ENCODE results near the gene ZMYND11. TPM values are rescaled to one million over a fixed set of nuclear protein-coding genes. Genes with fewer than 3 reads are reported as not detected.

The ZMYND11 gene
- total RNA-seq, 1 experiment from 2014 or later = 101 TPM

- H3K27me3 Mint-ChIP-seq (ENCODE audit: insufficient read depth, unreplicated experiment) = no peaks in the 10 kb centered on the region
- Histone ChIP-seq H3K4me1 (no peaks in the 10 kb centered on the region), H3K36me3 (ENCODE audit: control insufficient read depth, insufficient read depth, low read length) (no peaks in the 10 kb centered on the region), H3K4me3 (ENCODE audit: low read depth, low read length) (no peak overlapping the region), H3K27me3 (replicated peaks; ENCODE audit: control insufficient read depth, insufficient read depth, low read length) (no peaks in the 10 kb centered on the region), H3K9me3 (no peaks in the 10 kb centered on the region)
- TF ChIP-seq, protein P1, sequence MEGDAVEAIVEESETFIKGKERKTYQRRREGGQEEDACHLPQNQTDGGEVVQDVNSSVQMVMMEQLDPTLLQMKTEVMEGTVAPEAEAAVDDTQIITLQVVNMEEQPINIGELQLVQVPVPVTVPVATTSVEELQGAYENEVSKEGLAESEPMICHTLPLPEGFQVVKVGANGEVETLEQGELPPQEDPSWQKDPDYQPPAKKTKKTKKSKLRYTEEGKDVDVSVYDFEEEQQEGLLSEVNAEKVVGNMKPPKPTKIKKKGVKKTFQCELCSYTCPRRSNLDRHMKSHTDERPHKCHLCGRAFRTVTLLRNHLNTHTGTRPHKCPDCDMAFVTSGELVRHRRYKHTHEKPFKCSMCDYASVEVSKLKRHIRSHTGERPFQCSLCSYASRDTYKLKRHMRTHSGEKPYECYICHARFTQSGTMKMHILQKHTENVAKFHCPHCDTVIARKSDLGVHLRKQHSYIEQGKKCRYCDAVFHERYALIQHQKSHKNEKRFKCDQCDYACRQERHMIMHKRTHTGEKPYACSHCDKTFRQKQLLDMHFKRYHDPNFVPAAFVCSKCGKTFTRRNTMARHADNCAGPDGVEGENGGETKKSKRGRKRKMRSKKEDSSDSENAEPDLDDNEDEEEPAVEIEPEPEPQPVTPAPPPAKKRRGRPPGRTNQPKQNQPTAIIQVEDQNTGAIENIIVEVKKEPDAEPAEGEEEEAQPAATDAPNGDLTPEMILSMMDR (IDR thresholded peaks at IDR 0.05; ENCODE audit: insufficient read depth in 1 of 2, low read depth in 1 of 2, low read length in 1 of 2, severe bottlenecking in 1 of 2, unreplicated experiment in 1 of 2) = no peak
- intact Hi-C loops (cut with micrococcal nuclease; ENCODE audit: unreplicated experiment) = no loop called here
- peaks cover 6% of the 10 kb centered on the region for H3K36me3 Mint-ChIP-seq (ENCODE audit: insufficient read depth, unreplicated experiment)
- H3K4me3 Mint-ChIP-seq (ENCODE audit: unreplicated experiment) = no peak overlapping the region
- POLR2A ChIA-PET = no interaction called here
- no TSS peak for BruUV-seq (replicated peaks)
- no peaks in the 10 kb centered on the region for H3K9me3 Mint-ChIP-seq (ENCODE audit: unreplicated experiment)
- no peaks in the 10 kb centered on the region for H3K4me1 Mint-ChIP-seq (ENCODE audit: low read depth, unreplicated experiment)
- CTCF ChIA-PET = no interaction called here
- no peak overlapping the region for H3K27ac Mint-ChIP-seq (ENCODE audit: unreplicated experiment)
- no peak for DNase-seq
These were observed 139.6 kb downstream of the ZMYND11 start for GRCh38 chr10:274866-275265.

DNA sequence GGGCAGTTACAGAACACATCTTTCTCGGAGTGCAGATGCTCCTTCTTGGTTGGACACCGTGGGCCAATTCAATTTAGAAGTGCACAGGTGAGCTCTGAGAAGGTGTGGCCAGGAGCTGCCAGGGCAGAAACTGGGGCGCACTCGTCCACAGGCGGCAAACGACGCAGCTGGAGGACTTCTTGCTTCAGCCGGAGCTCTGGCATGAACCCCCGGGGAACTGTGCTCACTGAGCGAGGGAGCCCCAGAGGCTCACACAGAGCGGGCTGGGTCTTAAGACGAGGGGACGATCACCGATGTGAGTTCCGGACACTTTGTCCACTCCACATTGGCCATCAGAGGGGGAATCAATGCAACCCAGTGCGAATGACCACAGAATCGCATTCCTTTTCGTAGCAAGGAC is 140.4 kb downstream of the ZMYND11 start:
- no TSS peak for BruUV-seq (replicated peaks)
- no peaks in the 10 kb centered on the region for H3K4me1 ChIP-seq
- Mint-ChIP-seq H3K27ac (ENCODE audit: unreplicated experiment) (no peak overlapping the region), H3K9me3 (ENCODE audit: unreplicated experiment) (no peaks in the 10 kb centered on the region), H3K36me3 (ENCODE audit: insufficient read depth, unreplicated experiment) (peaks cover 6% of the 10 kb centered on the region), H3K27me3 (ENCODE audit: insufficient read depth, unreplicated experiment) (no peaks in the 10 kb centered on the region), H3K4me3 (ENCODE audit: unreplicated experiment) (no peak overlapping the region), H3K4me1 (ENCODE audit: low read depth, unreplicated experiment) (no peaks in the 10 kb centered on the region)
- no peak for DNase-seq
- TF ChIP-seq, protein P1 (IDR thresholded peaks at IDR 0.05; ENCODE audit: insufficient read depth in 1 of 2, low read depth in 1 of 2, low read length in 1 of 2, severe bottlenecking in 1 of 2, unreplicated experiment in 1 of 2) = no peak
- no peaks in the 10 kb centered on the region for H3K36me3 ChIP-seq (ENCODE audit: control insufficient read depth, insufficient read depth, low read length)
- CTCF ChIA-PET = no interaction called here
- no peaks in the 10 kb centered on the region for H3K27me3 ChIP-seq (replicated peaks; ENCODE audit: control insufficient read depth, insufficient read depth, low read length)
- POLR2A ChIA-PET = no interaction called here
- no peaks in the 10 kb centered on the region for H3K9me3 ChIP-seq
- intact Hi-C loops (cut with micrococcal nuclease; ENCODE audit: unreplicated experiment) = no loop called here
- H3K4me3 ChIP-seq (ENCODE audit: low read depth, low read length) = no peak overlapping the region

GRCh38 chr10:277963-278362 is 142.7 kb downstream of the ZMYND11 start:
- Mint-ChIP-seq H3K36me3 (ENCODE audit: insufficient read depth, unreplicated experiment) (peaks cover 6% of the 10 kb centered on the region), H3K27ac (ENCODE audit: unreplicated experiment) (peak overlapping the region; percentile 40), H3K4me3 (ENCODE audit: unreplicated experiment) (no peak overlapping the region), H3K9me3 (ENCODE audit: unreplicated experiment) (no peaks in the 10 kb centered on the region), H3K4me1 (ENCODE audit: low read depth, unreplicated experiment) (no peaks in the 10 kb centered on the region), H3K27me3 (ENCODE audit: insufficient read depth, unreplicated experiment) (no peaks in the 10 kb centered on the region)
- no TSS peak for BruUV-seq (replicated peaks)
- intact Hi-C loops (cut with micrococcal nuclease; ENCODE audit: unreplicated experiment) = no loop called here
- H3K27me3 ChIP-seq (replicated peaks; ENCODE audit: control insufficient read depth, insufficient read depth, low read length) = no peaks in the 10 kb centered on the region
- no peaks in the 10 kb centered on the region for H3K36me3 ChIP-seq (ENCODE audit: control insufficient read depth, insufficient read depth, low read length)
- CTCF ChIA-PET = no interaction called here
- no peaks in the 10 kb centered on the region for H3K9me3 ChIP-seq
- H3K4me3 ChIP-seq (ENCODE audit: low read depth, low read length) = no peak overlapping the region
- POLR2A ChIA-PET = no interaction called here
- H3K4me1 ChIP-seq = no peaks in the 10 kb centered on the region
- no peak for DNase-seq
- TF ChIP-seq, protein P1 (IDR thresholded peaks at IDR 0.05; ENCODE audit: insufficient read depth in 1 of 2, low read depth in 1 of 2, low read length in 1 of 2, severe bottlenecking in 1 of 2, unreplicated experiment in 1 of 2) = no peak
